Measurements from ENCODE around the gene SYNE1.
"Not testable (repeated sequence)": the region's sequence is repeated elsewhere in the genome, so short reads cannot be mapped to it uniquely, and the experiment has no call there.

The SYNE1 gene

GRCh38 chr6:152176268-152176667 is 460.9 kb downstream of the SYNE1 start:
- no peak for DNase-seq (ENCODE audit: low spot score)

- DNase-seq (ENCODE audit: low spot score), result no peak
These were observed 463.2 kb downstream of the SYNE1 start for GRCh38 chr6:152173957-152174356.

GRCh38 chr6:152173321-152173720 is 463.8 kb downstream of the SYNE1 start:
- no peak for DNase-seq (ENCODE audit: low spot score)

- no peak for DNase-seq (ENCODE audit: low spot score)
These were observed 466.2 kb downstream of the SYNE1 start for GRCh38 chr6:152170702-152171667.

- no peak for DNase-seq (ENCODE audit: low spot score)
These were observed 466.9 kb downstream of the SYNE1 start for GRCh38 chr6:152170313-152170701.

DNA sequence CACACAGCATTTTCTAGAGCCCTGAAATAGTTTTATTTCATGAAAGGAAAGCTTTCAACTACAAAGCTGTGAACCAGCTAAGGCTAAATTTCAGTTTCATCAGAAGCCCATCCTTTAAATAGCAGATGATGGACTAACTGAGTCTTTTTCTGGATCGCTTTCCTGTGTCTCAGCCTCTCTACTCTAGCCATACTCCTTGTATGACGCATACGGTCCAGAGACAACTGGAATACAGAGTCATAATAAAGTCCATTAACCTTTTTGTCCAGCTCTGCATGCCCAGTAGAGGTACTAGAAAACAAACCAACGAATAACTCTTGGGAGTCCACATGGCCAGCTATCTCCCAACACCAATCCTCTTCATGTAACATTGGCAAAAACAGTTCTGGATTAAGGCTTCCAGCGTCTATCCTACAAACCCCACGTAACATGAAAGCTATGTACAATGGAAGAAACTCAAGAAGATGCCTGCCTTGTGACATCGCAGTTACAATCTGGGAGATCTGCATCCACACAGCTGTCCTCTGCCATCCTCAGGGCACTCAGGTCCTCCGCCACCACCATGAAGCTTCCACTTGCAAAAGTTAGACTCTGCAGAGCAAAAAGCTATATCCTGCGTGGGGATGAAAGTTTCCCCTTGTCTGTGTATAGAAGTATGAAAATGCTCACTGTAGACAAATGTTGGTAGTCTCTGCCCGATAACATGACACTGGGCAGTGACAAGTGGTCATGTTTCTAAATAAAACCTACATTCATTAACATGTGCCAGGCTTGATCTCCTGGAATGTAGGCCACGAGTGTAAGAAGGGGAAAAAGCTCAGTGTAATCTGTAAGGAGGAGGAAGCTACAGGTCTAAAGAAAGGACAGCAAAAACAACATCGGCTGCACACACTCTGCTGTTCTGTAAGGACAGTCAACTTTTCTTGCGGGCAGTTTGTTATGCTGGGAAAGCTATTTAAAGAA is 469.2 kb downstream of the SYNE1 start:
- DNase-seq (ENCODE audit: low spot score), result no peak

DNA sequence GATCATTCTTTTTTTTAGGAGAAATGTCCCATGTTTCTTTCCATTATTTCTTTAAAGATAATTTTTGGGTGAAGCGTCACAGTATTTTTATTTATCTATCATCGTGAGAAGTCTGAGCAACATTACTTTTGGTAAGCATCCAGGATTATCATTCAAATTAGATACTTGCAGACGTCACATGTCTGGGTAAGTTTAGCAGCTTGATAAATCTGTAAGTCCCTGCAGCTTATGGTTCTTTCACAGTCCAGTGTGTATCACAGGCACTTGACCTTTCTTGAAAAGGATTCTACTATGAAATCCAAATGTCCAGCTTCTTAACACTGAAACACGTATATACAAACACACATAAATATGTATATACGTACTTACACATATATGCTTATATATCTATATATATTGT is 470.3 kb downstream of the SYNE1 start:
- DNase-seq (ENCODE audit: low spot score), result no peak

- no peak for DNase-seq (ENCODE audit: low spot score)
These were observed 470.7 kb downstream of the SYNE1 start for GRCh38 chr6:152166497-152166896.

- DNase-seq (ENCODE audit: low spot score), result no peak
These were observed 472.2 kb downstream of the SYNE1 start for GRCh38 chr6:152164957-152165356.

- DNase-seq (ENCODE audit: low spot score), result no peak
These were observed 475.7 kb downstream of the SYNE1 start for GRCh38 chr6:152161501-152161900.

GRCh38 chr6:152160346-152160745 is 476.8 kb downstream of the SYNE1 start:
- DNase-seq (ENCODE audit: low spot score), result no peak

DNA sequence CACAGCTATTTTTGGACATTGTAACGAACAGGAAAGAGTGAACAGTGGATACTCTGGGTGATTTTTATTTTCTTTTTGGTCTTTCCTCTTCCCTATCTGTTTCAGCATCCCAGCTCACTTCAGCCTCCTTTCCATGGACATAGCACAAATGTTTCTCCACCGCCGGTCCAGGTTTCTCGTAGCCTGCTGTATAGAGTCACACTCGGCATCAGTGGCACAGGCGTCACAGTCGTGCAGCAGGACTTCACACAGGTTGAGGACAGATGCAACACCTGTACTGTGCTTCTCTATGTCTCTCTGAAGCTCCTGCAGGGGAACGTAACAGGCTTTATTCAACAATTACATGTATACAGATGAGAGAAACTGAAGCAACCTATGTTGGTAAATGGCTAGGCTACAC is 481.4 kb downstream of the SYNE1 start:
- no peak for DNase-seq (ENCODE audit: low spot score)

GRCh38 chr6:152154559-152155356 is 482.4 kb downstream of the SYNE1 start:
- DNase-seq (ENCODE audit: low spot score), result no peak

DNA sequence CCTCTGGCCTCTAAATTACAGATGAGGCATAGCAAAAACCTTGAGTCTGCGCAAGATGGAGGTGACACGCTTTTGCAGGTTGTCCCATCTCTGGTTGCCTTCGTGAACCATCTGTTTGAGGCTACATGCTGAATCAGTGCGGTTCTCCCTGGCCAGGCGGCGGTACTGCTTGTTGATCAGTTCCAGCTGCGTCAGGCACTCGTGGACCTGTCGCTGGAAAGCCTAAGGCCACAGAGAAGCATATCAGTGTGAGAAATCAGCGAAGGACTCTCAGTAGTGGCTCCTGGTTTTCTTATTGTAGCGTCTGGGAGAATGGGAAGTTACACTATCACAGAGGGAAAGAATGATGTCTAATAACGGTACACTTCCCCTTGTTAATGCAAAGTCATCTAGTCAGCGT is 485.2 kb downstream of the SYNE1 start:
- DNase-seq (ENCODE audit: low spot score), result no peak

DNA sequence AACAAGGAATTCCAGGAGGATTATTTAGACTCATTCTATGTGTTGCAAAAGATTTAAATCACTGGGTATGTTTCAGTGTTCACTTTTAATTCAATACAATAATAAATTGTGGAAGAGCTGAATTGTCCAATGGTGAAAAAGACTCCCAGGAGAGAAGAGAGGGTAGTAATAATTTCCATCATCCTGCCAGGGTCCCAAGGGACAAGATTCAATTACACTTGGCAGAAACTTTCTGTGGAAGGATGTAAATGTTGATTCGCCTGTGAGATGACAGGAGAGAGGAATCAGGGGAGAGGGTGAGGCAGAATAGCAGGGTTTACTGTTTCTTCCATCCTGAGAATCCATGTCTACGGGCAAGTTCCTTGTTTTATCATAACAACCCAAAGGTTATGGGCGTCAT is 487.0 kb downstream of the SYNE1 start:
- DNase-seq (ENCODE audit: low spot score), result no peak

GRCh38 chr6:152148412-152148811 is 488.8 kb downstream of the SYNE1 start:
- no peak for DNase-seq (ENCODE audit: low spot score)

DNA sequence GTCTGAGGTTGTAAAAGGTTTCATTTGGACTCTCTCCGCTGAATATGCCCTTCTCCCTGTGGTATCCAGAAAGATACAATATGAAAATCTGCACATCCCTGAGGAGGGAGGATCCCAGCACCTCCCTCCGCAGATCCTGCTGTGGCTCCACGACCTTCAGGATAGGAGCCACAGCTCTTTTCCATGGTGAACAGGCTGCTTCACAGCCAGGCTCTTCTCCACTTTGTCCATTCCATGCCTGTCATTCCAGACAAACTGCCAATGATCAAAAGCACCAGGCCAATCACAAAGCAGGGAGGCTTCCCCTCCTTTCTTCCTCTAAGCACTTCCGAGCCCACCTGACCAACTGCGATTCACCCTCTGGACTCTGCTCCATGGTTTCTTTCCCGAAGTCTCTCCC is 489.9 kb downstream of the SYNE1 start:
- DNase-seq (ENCODE audit: low spot score), result no peak

- no peak for DNase-seq (ENCODE audit: low spot score)
These were observed 490.8 kb downstream of the SYNE1 start for GRCh38 chr6:152146385-152146784.

- no peak for DNase-seq (ENCODE audit: low spot score)
These were observed 493.8 kb downstream of the SYNE1 start for GRCh38 chr6:152143359-152143758.

DNA sequence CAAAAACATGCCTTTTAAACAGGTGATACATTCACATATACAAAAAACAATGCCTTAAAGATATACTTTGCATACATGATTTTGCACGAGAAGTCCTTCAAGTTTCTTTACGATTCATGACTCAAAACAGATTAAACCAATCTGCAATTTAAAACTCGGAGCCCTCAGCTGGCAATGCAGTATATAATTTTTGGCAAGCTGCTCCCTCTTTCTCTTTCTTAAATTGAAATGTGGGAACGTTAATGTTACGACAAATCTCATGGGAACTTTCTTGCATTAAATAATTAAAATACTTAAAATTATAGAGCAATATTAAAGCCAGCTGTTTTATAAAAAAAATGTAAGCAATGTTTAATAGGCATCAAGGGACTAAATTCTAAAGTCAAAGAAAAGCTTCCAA is 495.1 kb downstream of the SYNE1 start:
- no peak for DNase-seq (ENCODE audit: low spot score)

GRCh38 chr6:152138344-152138743 is 498.8 kb downstream of the SYNE1 start:
- DNase-seq (ENCODE audit: low spot score), result not testable (repeated sequence)

DNA sequence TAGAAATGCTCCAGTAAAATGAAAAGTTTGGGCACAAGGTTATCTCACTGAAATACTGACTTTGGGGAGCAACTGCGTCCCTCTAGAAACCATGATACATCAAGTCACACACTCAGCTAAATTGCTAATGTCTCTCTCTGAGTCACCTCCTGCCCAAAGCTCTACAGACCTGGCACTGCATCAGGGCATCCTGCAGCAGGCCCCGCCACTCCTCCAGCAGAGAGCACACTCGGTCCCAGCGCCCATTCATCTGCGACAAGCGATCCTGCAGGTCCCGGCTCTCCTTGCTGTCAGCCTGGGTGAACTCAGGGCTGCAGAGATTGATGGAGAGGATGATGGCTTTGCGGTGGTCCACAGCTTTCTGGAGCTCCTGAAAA is 500.7 kb downstream of the SYNE1 start:
- peak; percentile 43 for DNase-seq (ENCODE audit: low spot score)
